GM19023 (cell line): ENCODE data around the gene SCGB1A1.

ENCODE experiments used
- ATAC-seq: cut with Tn5 transposase; IDR thresholded peaks from one replicate; pipeline ENCODE4 v1.9.1; 2021; ENCODE audit warnings: mild to moderate bottlenecking, moderate library complexity; ENCODE audit not compliant: unreplicated experiment

The SCGB1A1 gene

DNA sequence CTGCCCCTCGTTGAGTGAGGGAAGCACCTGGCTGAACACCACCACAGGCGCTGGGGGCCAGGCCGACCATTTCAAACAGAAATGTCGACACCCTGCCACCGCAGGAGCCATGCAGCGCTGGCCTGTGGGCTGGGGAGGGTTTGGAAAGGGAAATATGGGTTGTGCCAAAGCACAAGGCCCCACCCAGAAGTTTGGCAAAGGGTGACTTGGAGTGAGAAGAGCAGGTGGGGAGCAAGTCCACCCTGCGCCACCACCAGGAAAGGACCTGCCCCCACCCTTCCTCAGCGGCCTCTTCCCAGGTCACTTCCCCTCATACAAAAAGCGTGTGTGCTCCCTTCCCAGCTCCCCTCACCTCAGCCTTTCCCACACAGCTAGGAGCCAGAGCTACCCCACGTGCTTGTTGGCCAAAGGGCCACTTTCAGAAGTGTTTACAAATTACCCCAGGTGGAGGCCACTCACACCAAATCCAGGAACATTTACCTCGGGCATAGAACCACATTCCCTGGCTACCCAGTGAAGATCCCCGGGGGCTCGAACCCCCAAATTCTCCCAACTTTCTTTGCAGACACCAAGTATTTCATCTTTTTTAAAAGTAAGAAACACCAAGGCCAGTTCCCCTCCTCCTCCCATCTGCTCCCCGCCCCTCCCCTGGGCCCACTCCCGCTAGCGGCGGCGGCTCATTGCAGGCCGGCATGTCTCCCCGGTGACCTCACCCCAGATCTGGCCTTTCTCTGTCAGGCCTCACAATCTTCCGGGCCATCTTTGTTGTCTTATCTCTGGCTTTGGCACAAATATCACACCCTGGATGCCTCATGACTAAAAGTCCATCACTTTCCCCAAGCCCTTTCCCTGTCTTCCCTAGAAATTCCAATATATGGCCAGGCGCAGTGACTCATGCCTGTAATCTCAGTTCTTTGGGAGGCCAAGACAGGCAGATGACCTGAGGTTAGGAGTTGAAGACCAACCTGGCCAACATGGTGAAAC, 20.5 kb upstream of the SCGB1A1 start:
- no peak for ATAC-seq

DNA sequence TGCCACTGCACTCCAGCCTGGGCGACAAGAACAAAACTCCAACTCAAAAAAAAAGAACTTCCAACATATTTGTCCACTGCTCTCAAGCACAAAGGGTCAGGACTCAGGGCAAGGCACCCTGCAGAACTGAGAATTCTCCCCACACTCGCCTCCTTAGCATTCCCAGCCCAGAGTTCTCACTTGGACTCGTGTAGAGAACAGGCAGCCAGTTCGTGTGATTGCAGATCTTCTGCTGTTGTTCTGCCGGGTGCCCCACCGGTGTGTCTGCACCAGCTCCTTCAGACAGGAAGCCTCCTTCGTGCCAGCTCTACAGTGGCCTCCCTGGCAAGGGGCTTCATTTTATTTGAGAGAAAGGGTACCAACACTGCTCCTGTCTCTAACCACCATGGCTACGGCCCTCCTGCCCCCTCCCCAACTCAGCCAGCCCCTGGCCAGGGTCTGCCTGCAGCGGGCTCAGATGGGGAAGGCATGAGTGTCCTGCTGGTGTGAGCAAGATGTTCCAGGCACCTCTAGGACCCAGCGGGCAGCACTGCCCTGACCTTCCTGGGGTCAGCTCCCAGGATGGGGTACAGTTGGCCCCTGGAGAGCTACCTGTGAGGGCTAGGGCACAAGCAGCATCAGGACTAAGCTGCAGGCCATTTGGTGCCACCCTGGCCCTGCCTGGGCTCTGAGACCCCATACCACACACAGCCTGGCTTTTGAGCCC, 19.5 kb upstream of the SCGB1A1 start:
- no peak for ATAC-seq

DNA sequence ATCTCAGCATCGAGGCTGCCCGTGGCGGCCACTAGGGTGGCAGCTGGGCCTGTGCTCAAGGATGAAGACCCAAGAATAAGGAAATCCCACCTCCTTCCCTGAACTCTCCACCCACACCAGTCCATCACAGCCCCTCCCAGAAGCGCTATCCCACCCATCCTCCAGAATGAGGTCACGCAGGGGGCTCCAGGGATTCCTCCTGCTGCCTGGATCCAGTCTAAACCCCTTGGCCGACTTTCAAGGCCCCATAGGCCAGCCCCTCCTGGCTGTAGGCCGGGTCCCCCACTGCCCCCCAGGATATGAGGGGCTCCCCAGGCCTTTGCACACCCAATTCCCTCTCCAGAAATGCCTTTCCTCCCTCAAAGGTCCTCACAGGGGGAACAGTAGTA, 19.0 kb upstream of the SCGB1A1 start:
- no peak for ATAC-seq

DNA sequence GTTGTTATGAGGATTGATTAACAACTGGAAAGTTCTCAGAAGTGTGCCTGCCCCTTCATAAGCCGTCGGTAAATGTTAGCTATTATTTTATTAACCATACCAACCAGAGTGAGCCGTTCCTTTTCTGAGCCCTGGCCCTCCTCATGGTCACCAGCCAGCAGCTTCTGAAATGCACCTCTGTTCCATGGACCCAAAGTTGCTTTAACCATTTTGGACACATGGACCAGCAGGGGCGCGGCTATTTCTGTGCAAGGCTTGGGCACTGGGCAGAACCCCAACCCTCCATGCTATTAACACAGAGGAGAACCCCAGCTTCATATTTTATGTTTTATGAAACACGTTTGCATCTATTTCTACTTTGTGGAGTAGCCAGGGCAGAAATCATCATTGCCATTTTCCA, 18.6 kb upstream of the SCGB1A1 start:
- ATAC-seq = no peak

DNA sequence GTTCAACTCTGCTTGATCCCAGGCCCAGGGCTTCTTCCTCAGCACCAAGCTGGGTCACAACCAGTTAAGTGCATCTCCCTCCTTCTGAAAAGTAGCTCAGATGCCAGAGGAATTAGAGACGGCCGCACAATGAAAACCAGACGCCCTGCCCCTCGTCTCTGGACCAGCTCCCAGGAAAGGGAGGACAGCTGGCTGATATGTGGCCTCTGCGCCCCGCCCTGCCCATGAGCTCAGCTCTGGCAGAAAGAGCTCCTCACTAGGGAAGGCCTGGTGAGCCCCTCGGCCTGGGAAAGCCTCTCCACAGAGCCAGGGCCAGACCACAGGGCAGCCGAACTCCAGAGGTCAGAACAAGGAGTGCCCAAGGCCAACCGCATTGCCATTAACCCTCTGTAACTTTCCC, 18.1 kb upstream of the SCGB1A1 start:
- no peak for ATAC-seq

DNA sequence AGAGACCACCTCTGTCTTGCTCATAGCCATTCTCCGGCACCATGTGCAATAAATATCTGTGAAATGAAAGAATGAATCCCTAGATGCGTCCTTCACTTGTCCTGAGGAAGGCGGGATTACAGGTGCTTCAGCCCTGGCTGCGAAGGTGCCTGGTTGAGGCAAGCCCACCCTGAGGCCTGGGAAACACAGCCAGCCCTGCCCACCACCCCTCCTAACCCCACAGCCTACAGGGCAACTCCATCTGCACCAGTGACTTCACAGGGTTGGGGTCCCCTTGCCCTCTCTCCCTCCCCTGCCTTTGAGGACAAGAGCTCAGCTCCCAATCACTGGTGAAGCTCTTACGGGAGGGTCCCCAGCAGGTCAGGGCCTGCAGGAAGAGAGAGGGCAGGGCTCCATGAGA, 17.5 kb upstream of the SCGB1A1 start:
- no peak for ATAC-seq

DNA sequence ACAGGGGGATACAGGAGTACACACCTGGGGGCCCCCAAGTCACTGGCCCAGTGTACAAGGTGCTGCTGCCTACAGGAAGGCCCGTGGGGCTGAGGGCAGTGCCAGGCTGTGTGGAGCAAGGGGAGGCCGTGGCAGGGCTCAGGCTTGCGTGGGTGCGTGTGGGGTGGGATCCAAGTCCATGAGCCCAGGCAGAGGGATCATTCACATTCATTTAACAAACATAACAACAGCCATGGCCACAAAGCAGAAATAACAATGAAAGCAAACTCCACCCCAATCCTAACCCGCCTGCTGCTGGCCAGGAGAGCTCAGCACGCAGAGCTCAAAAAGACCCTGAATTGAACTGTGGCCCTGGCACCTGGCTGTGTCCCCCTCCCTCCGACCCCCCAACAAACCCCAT, 17.0 kb upstream of the SCGB1A1 start:
- ATAC-seq = no peak

DNA sequence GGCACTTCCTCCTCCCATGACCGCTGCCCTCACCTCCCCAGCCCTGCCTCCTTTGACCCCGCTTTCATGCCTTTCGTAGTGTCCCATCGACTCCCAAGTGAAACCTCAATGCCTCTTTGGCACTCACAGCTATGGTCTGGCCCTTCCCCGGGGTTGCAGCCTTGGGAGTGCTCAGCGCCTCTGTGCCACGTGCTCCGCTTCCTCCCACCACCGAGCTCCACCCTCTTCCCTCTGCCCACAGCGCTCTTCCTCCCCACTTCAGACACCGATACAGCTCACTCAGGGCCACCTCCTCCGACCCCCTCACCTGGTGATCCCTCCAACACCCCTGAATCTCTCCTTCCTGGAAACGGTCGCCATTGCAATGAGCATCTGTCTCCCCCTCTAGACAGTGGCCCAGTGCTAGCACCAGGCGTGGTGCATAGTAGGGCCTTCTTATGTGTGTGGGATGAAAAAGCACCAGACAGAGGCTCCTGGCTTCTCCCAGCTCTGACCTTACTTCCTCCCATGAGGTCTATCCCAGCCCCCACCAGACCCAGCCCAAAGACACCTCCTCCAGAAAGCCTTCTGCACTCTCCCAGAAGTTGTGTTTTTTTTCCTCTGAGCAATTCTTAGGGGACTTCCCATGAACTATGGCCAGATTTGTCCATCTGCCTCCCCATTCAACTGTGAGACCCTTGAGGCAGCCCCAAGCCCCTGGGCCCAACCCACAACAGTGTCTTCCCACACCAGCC, 16.4 kb upstream of the SCGB1A1 start:
- no peak for ATAC-seq

DNA sequence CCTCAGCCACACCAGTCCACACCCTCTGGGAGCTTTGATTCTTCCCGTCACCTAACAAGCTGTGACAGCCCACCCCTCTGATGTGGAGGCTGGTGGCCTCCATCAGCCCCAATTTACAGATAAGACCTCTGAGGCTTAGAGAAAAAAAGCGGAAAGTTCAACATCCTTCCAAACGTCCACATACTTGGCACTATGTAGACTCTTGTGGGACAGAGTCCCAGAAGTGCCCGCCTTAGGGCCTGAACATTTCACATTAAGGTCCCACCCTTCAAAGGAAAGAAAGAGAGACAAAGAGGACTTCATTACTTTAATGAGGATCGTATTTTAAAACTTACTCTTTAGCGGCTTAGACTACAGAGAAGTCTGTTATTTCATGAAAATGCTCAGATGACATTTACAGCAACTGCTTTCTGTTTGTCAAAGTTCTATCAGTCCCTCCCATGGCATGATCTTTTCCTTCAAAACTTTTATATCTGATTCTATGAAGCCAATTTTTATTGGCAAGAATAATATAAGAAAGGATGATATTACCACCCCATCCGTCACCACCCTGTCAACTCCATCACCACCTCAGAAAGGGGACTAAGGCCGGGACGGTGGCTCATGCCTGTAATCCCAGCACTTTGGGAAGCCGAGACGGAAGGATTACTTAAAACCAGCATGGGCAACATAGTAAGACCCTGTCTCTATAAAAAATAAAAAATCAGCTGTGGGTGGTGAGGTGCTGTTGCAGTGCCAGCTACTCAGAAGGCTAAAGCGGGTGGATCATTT, 15.7 kb upstream of the SCGB1A1 start:
- ATAC-seq = no peak

DNA sequence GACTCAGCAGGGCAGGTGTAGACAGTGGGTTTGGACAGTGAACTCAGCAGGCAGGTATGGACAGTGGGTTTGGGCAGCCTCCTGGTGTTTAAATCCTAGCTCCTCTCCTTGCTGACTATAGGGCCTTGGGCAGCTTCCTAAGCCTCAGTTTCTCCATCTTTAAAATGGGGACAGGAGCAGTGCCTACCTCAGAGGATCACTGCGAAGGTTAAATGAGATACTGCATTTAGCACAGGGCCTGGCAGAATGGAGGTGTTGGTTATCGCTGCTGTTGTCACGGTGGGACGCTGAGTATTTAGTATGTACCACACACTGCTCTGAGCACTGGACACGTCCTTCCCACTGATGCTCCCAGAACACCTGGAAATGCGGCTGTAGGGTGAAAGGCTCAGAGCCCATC, 14.4 kb upstream of the SCGB1A1 start:
- ATAC-seq = no peak

DNA sequence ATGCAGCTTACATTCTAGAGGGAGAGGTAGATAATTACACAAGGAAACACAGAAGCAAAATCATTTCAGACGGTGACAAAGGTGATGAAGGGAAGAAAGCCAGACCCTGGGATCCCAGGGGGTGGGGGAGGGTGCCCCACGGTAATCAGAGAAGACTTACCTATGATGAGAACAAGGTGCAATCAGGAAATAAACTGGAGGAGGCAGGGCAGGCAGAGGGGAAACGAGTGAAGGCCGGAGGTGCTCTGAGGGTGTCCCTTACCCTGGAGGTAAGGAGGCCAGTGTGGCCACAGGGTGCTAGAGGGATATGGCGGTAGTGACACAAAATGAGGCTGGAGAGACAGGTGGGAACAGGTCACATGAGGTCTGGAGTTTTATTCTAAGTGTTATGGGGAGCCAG, 13.9 kb upstream of the SCGB1A1 start:
- ATAC-seq = no peak

DNA sequence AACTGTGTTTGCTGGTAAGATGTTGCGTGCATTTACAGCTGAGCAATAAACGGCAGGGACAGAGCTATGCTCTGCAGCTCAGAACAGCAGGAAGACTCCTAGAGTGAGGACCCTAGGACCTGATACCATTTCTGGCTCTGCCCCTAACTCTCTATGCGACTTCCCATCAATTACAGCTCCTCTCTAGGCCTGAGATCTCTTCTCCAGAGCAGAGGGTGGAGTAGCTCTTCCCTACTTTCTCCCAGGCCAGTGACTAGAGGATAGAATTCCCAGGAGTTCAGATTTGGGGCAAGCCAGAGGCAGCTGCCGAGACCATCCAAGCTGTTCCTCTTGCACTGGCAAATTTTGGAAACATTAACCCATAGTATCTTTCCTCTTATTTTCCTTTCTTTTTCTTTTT, 12.8 kb upstream of the SCGB1A1 start:
- no peak for ATAC-seq

DNA sequence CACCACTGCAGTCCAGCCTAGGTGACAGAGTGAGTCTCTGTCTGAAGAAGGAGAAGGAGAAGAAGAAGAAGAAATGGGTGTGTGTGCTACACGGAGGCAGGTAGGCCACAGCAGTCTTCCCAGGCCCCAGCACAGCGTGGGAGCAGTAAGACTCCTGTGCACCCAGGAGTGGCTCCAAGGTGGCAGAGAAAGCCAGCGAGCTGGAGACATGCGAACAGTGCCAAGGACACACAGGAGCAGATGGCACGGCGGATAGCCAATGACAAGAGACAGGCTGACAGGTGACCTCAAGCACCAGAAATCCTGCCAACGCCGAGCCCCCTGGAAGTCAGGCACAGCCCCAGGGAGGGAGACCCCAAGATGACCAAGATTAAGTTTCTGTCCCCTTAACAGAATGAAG, 9.0 kb upstream of the SCGB1A1 start:
- no peak for ATAC-seq

DNA sequence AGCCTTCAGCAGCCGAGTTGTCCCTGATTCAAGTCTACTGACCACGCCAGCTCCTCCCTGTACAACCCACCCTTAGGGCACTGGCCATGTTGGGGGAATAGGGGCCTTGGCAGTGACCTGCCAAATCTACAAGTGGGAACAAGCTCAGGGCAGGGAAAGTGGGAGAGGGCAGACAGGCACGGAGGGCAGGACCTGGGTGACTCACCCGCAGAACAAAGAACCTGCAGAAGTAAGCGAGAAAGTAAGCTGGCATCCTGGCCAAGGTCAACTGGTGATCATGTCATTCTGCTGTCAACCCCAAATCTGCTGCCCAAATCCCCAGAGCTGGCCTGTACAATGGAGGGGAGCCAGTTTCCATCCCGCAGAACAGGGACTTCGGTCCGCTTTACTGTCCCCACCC, 7.9 kb upstream of the SCGB1A1 start:
- no peak for ATAC-seq

DNA sequence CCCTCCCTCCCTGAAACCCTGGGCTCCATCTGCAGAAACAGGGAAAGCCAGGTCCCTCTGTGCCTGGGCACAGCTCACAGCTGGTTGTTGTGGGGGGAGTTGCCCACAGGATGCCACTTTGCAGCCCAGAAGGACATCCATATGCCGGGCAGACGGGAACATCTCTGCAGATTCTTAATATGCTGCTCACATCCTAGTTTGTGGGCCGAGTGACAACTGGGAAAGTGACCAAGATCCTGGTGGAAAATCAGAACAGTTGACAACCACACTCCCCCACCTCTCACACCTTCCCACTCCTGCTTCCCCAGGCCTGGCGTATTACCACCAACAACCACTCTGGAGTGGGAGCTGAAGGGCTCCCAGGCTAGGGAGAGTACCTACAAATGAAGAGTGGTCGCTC, 7.3 kb upstream of the SCGB1A1 start:
- ATAC-seq = no peak

DNA sequence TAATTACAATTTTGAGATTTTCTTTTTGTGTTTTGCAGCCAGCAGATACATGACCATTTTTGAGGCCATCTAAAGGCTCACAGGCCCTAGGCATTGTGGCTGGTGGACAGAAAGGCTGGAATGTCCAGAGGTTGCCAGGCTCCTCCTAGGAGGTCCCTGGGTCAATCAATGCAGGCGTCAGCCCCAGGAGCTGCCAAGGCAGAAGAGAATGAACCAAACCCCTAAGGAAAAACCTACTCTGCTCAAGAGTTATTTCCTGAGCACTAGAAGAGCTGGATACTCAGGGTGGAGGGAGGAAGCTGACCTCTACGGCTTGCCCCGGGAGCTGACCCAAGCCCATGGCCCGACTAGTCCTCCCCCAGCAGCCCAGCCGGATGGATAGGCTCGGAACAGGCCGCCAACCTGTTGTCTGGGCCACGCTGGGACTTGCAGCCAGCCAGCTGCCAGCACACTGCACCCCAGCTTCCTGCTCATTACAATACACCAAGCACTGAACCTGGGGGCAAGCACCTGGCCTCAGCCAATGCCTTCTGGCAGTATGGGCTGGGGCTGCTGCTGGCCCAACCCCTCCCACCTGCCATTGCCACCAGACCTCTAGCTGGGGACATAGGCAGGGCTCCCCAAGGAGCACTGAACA, 5.7 kb upstream of the SCGB1A1 start:
- no peak for ATAC-seq

DNA sequence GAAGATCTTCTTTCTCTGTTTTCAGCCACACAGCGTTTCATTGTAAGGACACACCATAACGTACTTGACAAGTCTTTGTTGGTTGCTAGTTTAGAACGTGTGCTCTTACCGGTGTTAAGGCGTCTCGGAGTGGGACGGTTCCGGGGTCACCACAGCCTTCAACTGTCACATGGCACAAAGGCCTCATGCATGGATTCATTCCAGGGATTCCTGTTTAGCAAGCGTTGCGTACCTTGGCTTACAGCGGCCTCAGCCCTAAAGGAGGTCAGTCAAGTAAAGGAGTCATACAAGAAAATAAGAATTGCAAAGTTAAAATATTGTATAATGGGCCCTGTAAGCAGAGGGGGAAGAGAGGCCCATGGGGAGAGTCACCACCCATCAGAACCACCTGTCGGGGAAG, 2.2 kb upstream of the SCGB1A1 start:
- ATAC-seq = no peak

DNA sequence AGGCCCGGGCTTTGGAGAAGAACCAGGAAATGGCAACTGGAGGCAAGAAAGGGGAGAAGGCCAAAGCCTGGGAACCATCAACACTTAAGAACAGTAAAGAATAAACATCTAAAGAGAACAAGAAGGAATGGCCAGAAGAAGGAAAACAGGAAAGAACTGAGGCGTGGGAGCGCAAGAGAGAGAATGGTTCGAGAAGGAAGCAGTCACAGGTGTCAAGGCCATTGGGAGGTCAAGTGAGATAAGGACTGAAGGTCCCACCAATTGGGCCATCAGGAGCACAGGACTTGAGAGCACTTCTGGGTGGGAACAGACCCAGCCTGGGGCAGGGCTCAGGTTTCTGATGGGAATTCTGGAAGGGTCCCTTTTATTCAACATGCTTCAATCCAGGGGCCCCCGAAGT, 697 bp upstream of the SCGB1A1 start:
- no peak for ATAC-seq

DNA sequence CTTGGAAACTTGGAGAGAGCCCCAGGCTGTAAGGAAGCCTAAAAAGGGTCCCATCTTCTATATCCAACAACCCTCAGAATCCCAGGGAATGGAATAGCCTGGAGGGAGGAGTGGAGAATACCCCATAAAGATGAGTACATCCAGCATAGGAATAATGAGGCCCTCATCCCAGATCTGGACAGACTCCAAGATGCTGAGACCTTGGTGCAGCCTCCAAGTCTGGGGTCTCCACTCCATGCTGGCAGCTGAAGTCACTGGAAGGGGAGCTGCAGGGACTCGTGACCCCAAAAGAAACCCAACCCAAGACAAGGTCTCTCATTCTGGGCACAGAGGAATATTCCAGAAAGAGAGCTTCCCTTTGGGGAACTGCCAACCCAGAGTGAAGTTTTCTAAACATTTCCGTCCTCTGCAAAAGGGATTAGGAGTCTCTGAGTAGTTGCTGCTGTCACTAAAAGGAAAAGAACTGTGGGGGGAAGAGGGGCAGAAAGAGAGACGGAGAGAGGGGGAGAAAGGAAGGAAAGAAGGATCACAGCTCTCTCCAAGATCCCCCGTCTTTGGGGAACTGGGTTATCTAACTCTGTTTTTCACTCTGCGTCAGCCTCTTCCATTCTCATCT, 589 bp downstream of the SCGB1A1 start:
- ATAC-seq = no peak

DNA sequence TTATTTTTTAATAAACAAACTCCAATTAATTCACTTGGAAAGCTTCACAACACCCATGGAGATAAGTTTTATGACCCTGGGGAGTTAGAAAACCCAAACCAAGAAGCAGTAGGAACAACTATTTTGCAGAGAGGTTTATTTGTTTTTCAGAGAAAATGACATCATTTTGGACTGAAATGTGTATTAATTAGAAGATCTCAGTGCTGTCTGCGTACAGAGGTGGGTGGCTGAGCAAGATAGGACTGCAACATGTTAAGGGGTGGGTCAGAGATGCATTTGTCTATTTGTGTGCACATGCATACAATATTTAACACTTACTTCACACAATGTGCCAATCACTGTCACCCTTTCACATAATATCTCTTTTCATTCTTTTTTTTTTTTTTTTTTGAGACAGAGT, 1.1 kb downstream of the SCGB1A1 start:
- ATAC-seq = no peak
